Measurements from ENCODE around the gene TUBA3D.
"Not testable (repeated sequence)": the region's sequence is repeated elsewhere in the genome, so short reads cannot be mapped to it uniquely, and the experiment has no call there.

DNA sequence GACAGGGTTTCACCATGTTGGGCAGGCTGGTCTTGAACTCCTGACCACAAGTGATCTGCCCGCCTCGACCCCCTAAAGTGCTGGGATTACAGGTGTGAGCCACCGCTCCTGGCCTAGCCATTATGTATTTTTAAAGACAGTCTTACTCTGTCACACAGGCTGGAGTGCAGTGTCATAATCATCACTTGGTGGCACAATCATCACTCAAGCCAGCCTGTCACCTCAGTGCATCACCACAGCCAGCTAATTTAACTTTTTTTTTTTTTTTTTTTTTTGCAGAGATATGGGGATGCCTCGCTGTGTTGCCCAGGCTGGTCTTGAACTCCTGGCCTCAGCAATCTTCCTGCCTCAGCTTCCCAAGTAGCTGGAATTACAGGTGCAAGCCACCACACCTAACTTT is 27.7 kb downstream of the TUBA3D start:
- TF ChIP-seq, protein P1, sequence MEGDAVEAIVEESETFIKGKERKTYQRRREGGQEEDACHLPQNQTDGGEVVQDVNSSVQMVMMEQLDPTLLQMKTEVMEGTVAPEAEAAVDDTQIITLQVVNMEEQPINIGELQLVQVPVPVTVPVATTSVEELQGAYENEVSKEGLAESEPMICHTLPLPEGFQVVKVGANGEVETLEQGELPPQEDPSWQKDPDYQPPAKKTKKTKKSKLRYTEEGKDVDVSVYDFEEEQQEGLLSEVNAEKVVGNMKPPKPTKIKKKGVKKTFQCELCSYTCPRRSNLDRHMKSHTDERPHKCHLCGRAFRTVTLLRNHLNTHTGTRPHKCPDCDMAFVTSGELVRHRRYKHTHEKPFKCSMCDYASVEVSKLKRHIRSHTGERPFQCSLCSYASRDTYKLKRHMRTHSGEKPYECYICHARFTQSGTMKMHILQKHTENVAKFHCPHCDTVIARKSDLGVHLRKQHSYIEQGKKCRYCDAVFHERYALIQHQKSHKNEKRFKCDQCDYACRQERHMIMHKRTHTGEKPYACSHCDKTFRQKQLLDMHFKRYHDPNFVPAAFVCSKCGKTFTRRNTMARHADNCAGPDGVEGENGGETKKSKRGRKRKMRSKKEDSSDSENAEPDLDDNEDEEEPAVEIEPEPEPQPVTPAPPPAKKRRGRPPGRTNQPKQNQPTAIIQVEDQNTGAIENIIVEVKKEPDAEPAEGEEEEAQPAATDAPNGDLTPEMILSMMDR (conservative IDR thresholded peaks at IDR 0.05 in 1 of 2, IDR thresholded peaks at IDR 0.05 in 1 of 2; ENCODE audit: low read depth in 1 of 2, low read length in 2 of 2): not testable (repeated sequence)
- not testable (repeated sequence) for TF ChIP-seq EZH2 (IDR thresholded peaks at IDR 0.05; ENCODE audit: low read length, missing control alignments)

Data from fibroblast of lung (primary cell).